H9 (cell line): ENCODE measurements around the gene CNMD. TPM values are rescaled to one million over a fixed set of nuclear protein-coding genes. Genes with fewer than 3 reads are reported as not detected.

Source experiments
- DNase-seq: peaks from one replicate; pipeline ENCODE4 v3.0.0-alpha.2; 2017
- H2AFZ ChIP-seq: one replicate; pipeline ENCODE4 v1.6.1; 2013; ENCODE audit warnings: mild to moderate bottlenecking, low read length, control low read depth, moderate library complexity
- H2AK5ac ChIP-seq: 2 replicates; pipeline ENCODE4 v1.6.1; 2013; ENCODE audit warnings: low read length, control low read depth, mixed read lengths; ENCODE audit not compliant: insufficient read length
- H2BK120ac ChIP-seq: one replicate; pipeline ENCODE4 v1.6.1; 2013; ENCODE audit warnings: low read depth, mild to moderate bottlenecking, low read length, control low read depth, inconsistent platforms; ENCODE audit not compliant: poor library complexity, severe bottlenecking
- H2BK12ac ChIP-seq: 2 replicates; pipeline ENCODE4 v1.6.1; 2013; ENCODE audit warnings: low read length, control low read depth, mixed read lengths, low read depth; ENCODE audit not compliant: insufficient read length
- H2BK15ac ChIP-seq: 2 replicates; pipeline ENCODE4 v1.6.1; 2013; ENCODE audit warnings: low read depth, low read length, control low read depth
- H2BK20ac ChIP-seq: one replicate; pipeline ENCODE4 v1.6.1; 2013; ENCODE audit warnings: low read depth, mild to moderate bottlenecking, low read length, control low read depth, inconsistent platforms; ENCODE audit not compliant: poor library complexity, severe bottlenecking
- H2BK5ac ChIP-seq: 2 replicates; pipeline ENCODE4 v1.6.1; 2013; ENCODE audit warnings: low read length, control low read depth, mixed read lengths; ENCODE audit not compliant: insufficient read length
- H3K14ac ChIP-seq: 2 replicates; pipeline ENCODE4 v1.6.1; 2013; ENCODE audit warnings: low read length, control low read depth; ENCODE audit not compliant: insufficient read depth
- H3K18ac ChIP-seq: 2 replicates; pipeline ENCODE4 v1.6.1; 2013; ENCODE audit warnings: low read depth, mild to moderate bottlenecking, mixed read lengths, low read length, control low read depth; ENCODE audit not compliant: insufficient read length
- H3K23ac ChIP-seq: 2 replicates; pipeline ENCODE4 v1.6.1; 2013; ENCODE audit warnings: low read length, control low read depth, mixed read lengths, low read depth; ENCODE audit not compliant: insufficient read length
- H3K23me2 ChIP-seq: 2 replicates; pipeline ENCODE4 v1.6.1; 2013; ENCODE audit warnings: low read depth, mild to moderate bottlenecking, mixed read lengths, low read length, control low read depth; ENCODE audit not compliant: insufficient read length, poor library complexity, severe bottlenecking
- H3K27ac ChIP-seq: 2 replicates; pipeline ENCODE4 v1.5.1; 2013; ENCODE audit warnings: low read length, control low read depth, mixed read lengths, low read depth; ENCODE audit not compliant: insufficient read length
- H3K27me3 ChIP-seq: 2 replicates; pipeline ENCODE4 v1.6.1; 2013; ENCODE audit warnings: low read length, control low read depth, inconsistent platforms; ENCODE audit not compliant: insufficient read depth
- H3K4ac ChIP-seq: 2 replicates; pipeline ENCODE4 v1.6.1; 2013; ENCODE audit warnings: low read depth, mild to moderate bottlenecking, control low read depth, inconsistent platforms, low read length, moderate library complexity
- H3K4me1 ChIP-seq: 2 replicates; pipeline ENCODE4 v1.6.1; 2013; ENCODE audit warnings: low read length, control low read depth, inconsistent platforms; ENCODE audit not compliant: insufficient read depth
- H3K4me2 ChIP-seq: 2 replicates; pipeline ENCODE4 v1.6.1; 2013; ENCODE audit warnings: low read length, control low read depth, mixed read lengths; ENCODE audit not compliant: insufficient read length, insufficient read depth
- H3K56ac ChIP-seq: 2 replicates; pipeline ENCODE4 v1.6.1; 2013; ENCODE audit warnings: low read depth, mild to moderate bottlenecking, mixed read lengths, low read length, control low read depth; ENCODE audit not compliant: insufficient read length
- H3K79me1 ChIP-seq: 2 replicates; pipeline ENCODE4 v1.6.1; 2013; ENCODE audit warnings: low read depth, mild to moderate bottlenecking, moderate library complexity, low read length, control low read depth, inconsistent platforms; ENCODE audit not compliant: insufficient read depth, poor library complexity, severe bottlenecking
- H3K79me2 ChIP-seq: 2 replicates; pipeline ENCODE4 v1.6.1; 2013; ENCODE audit warnings: low read length, control low read depth, inconsistent platforms; ENCODE audit not compliant: insufficient read depth
- H3K9ac ChIP-seq: 2 replicates; pipeline ENCODE4 v1.6.1; 2013; ENCODE audit warnings: low read length, control low read depth, mixed read lengths; ENCODE audit not compliant: insufficient read length; ENCODE audit errors: extremely low read depth
- H3K9me3 ChIP-seq: one replicate; pipeline ENCODE4 v1.6.1; 2013; ENCODE audit warnings: low read depth, low read length, inconsistent platforms; ENCODE audit not compliant: control insufficient read depth
- H3T11ph ChIP-seq: one replicate; pipeline ENCODE4 v1.6.1; 2013; ENCODE audit warnings: mild to moderate bottlenecking, low read length, control low read depth, inconsistent platforms
- H4K20me1 ChIP-seq: one replicate; pipeline ENCODE4 v1.6.1; 2013; ENCODE audit not compliant: control insufficient read depth, insufficient read length, insufficient read depth
- H4K5ac ChIP-seq: 2 replicates; pipeline ENCODE4 v1.6.1; 2013; ENCODE audit warnings: low read depth, mild to moderate bottlenecking, mixed read lengths, low read length, control low read depth; ENCODE audit not compliant: insufficient read length
- H4K8ac ChIP-seq: replicated peaks from 2 replicates; pipeline ENCODE4 v1.6.1; 2013; ENCODE audit warnings: low read length, control low read depth, mixed read lengths, low read depth; ENCODE audit not compliant: insufficient read length
- H4K91ac ChIP-seq: 2 replicates; pipeline ENCODE4 v1.6.1; 2013; ENCODE audit warnings: low read depth, mild to moderate bottlenecking, moderate library complexity, mixed read lengths, low read length, control low read depth; ENCODE audit not compliant: insufficient read length
- H3K27ac Mint-ChIP-seq, 3 experiments: 2 replicates in 2 of 3; 3 replicates in 1 of 3; pipeline ENCODE4 v1.8.0; 2020 to 2021; ENCODE audit warnings: mixed read lengths in 3 of 3, mild to moderate bottlenecking in 1 of 3, moderate library complexity in 1 of 3
- H3K27me3 Mint-ChIP-seq: 2 replicates; pipeline ENCODE4 v1.8.0; 2021; ENCODE audit warnings: low read depth, mild to moderate bottlenecking, moderate library complexity, mixed read lengths
- H3K36me3 Mint-ChIP-seq, 3 experiments: 2 replicates in 2 of 3; 3 replicates in 1 of 3; pipeline ENCODE4 v1.8.0; 2020 to 2021; ENCODE audit warnings: low read depth in 3 of 3, mixed read lengths in 3 of 3; ENCODE audit not compliant: insufficient read depth in 1 of 3
- H3K4me1 Mint-ChIP-seq, 2 experiments: 2 replicates each; pipeline ENCODE4 v1.8.0; 2020; ENCODE audit warnings: mixed read lengths in 2 of 2
- H3K4me3 Mint-ChIP-seq, 2 experiments: 2 replicates in 1 of 2; 3 replicates in 1 of 2; pipeline ENCODE4 v1.8.0; 2020 to 2021; ENCODE audit warnings: mild to moderate bottlenecking in 2 of 2, mixed read lengths in 2 of 2, moderate library complexity in 1 of 2
- H3K9me3 Mint-ChIP-seq, 2 experiments: 2 replicates in 1 of 2; 3 replicates in 1 of 2; pipeline ENCODE4 v1.8.0; 2020; ENCODE audit warnings: mild to moderate bottlenecking in 2 of 2, mixed read lengths in 2 of 2, moderate library complexity in 1 of 2
- WGBS: extraction: QIAGEN DNeasy Blood & Tissue Kit; methylation state at CpG from one replicate; pipeline ENCODE4 v1.1.7; 2013; ENCODE audit warnings: missing lambda C conversion rate, low lambda C conversion rate, mixed read lengths; ENCODE audit not compliant: insufficient read length; ENCODE audit errors: extremely low coverage; 5-methylcytosine and 5-hydroxymethylcytosine counted together
- total RNA-seq: library from RNA; stranded (reverse); gene quantifications from 2 replicates; pipeline ENCODE4 v1.2.1, GENCODE V29; 2021
- TF ChIP-seq, protein P1 (sequence below): fragments of 200-600 bp; sonication (generic); conservative IDR thresholded peaks from 3 replicates; pipeline ENCODE4 v1.8.0; 2021; ENCODE audit warnings: antibody characterized with exemption, mild to moderate bottlenecking

The CNMD gene
- total RNA-seq, 1 experiment from 2014 or later: 96.0 TPM

DNA sequence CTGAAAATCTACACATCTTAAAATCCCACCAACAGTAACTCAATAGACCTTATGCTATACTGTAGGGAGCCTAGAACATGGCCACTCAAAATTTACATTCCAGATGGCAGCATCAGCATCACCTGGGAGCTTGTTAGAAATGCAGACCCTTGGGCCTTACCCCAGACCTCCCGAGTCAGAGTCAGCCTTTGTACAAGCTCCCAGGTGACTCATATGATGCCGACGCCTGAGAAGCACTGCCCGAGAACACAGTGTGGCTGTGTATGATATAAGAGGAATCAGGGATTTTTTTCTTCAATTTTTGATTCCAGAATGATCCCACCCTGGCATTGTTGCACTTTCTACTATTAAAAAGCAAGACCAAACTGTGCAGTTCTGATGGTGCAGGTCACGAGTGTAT is 35.9 kb upstream of the CNMD start:
- peaks cover 4% of the 10 kb centered on the region for H3K27me3 Mint-ChIP-seq
- WGBS: no CpG with 5 or more reads among the region's 5 CpGs
- H3K56ac ChIP-seq: no peak overlapping the region

More for the DNA sequence above, 35.9 kb upstream of the CNMD start:
- Mint-ChIP-seq H3K36me3 (no peaks in the 10 kb centered on the region; a peak in 1 of 7 replicates), H3K27ac (no peak overlapping the region), H3K4me1 (peaks cover 0 to 11% of the 10 kb centered on the region in 2 experiments; a peak in 2 of 4 replicates), H3K4me3 (no peak overlapping the region), H3K9me3 (no peaks in the 10 kb centered on the region)
- Histone ChIP-seq H3K4me2 (no peak overlapping the region), H3K79me2 (no peaks in the 10 kb centered on the region), H3T11ph (no peak overlapping the region), H2BK12ac (no peak overlapping the region), H3K23ac (no peak overlapping the region), H4K20me1 (no peaks in the 10 kb centered on the region), H3K27ac (no peak overlapping the region), H3K4ac (no peak overlapping the region), H2BK120ac (no peak overlapping the region), H2BK20ac (no peak overlapping the region), H4K5ac (no peak overlapping the region), H3K18ac (no peak overlapping the region), H4K91ac (no peak overlapping the region), H3K27me3 (no peaks in the 10 kb centered on the region), H2AK5ac (no peak overlapping the region), H2AFZ (no peak overlapping the region), H3K9ac (no peak overlapping the region), H3K4me1 (no peaks in the 10 kb centered on the region), H2BK5ac (no peak overlapping the region), H4K8ac (no peak overlapping the region), H3K9me3 (no peaks in the 10 kb centered on the region), H3K23me2 (no peaks in the 10 kb centered on the region), H2BK15ac (no peak overlapping the region), H3K79me1 (no peaks in the 10 kb centered on the region), H3K14ac (no peak overlapping the region)
- DNase-seq: no peak
- TF ChIP-seq, protein P1, sequence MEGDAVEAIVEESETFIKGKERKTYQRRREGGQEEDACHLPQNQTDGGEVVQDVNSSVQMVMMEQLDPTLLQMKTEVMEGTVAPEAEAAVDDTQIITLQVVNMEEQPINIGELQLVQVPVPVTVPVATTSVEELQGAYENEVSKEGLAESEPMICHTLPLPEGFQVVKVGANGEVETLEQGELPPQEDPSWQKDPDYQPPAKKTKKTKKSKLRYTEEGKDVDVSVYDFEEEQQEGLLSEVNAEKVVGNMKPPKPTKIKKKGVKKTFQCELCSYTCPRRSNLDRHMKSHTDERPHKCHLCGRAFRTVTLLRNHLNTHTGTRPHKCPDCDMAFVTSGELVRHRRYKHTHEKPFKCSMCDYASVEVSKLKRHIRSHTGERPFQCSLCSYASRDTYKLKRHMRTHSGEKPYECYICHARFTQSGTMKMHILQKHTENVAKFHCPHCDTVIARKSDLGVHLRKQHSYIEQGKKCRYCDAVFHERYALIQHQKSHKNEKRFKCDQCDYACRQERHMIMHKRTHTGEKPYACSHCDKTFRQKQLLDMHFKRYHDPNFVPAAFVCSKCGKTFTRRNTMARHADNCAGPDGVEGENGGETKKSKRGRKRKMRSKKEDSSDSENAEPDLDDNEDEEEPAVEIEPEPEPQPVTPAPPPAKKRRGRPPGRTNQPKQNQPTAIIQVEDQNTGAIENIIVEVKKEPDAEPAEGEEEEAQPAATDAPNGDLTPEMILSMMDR: no peak
